ENCODE data around the gene GEMIN4.

DNA sequence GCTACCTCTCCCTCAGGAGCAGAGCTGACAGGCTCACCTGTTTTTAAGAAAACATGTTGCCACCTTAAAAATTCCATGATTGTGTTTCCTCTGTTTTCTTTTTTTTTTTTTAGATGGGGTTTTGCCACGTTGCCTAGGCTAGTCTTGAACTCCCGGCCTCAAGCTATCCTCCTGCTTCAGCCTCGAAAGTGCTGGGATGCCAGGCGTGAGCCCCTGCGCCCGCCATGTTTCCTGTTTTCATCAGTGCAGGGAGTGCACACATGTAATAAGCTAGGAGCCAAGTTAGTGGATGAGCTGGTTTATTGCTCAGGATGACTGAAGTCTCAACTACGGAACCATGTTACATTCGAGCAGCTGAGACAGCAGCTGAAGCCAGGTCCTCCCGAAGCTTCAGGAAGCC lies 43.7 kb upstream of the GEMIN4 start:
- TF ChIP-seq, protein P1, sequence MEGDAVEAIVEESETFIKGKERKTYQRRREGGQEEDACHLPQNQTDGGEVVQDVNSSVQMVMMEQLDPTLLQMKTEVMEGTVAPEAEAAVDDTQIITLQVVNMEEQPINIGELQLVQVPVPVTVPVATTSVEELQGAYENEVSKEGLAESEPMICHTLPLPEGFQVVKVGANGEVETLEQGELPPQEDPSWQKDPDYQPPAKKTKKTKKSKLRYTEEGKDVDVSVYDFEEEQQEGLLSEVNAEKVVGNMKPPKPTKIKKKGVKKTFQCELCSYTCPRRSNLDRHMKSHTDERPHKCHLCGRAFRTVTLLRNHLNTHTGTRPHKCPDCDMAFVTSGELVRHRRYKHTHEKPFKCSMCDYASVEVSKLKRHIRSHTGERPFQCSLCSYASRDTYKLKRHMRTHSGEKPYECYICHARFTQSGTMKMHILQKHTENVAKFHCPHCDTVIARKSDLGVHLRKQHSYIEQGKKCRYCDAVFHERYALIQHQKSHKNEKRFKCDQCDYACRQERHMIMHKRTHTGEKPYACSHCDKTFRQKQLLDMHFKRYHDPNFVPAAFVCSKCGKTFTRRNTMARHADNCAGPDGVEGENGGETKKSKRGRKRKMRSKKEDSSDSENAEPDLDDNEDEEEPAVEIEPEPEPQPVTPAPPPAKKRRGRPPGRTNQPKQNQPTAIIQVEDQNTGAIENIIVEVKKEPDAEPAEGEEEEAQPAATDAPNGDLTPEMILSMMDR (IDR thresholded peaks at IDR 0.05), result no peak
- TF ChIP-seq POLR2A (IDR thresholded peaks at IDR 0.05), result no peak
